Caco-2 (cell line): Measurements from ENCODE around the gene IGFBP6. TPM values are rescaled to one million over a fixed set of nuclear protein-coding genes. Genes with fewer than 3 reads are reported as not detected.
A peak's percentile ranks its signal among the peaks of the same experiment; 100 is the strongest.

Experiments used
- BruUV-seq: library from RNA; stranded (reverse); fragments of 400-500 nt; replicated peaks from 2 replicates; lab custom pipeline; 2021; lab: Mats Ljungman, UMichigan
- CTCF ChIA-PET: fragments of 300-600 bp; sonication (Branson Sonifier 250); formaldehyde crosslinking; loops from one replicate; lab custom pipeline; 2022; ENCODE audit warnings: antibody characterized with exemption; lab: Charles Lee
- POLR2A ChIA-PET: fragments of 300-600 bp; sonication (Branson Sonifier 250); formaldehyde crosslinking; loops from one replicate; lab custom pipeline; 2022; ENCODE audit warnings: antibody characterized with exemption; lab: Charles Lee
- DNase-seq, 2 experiments: peaks; one replicate each; pipeline versions ENCODE4 v3.0.0 to v3.0.0-alpha.2; 2020 to 2022
- H3K27me3 ChIP-seq: replicated peaks from 2 replicates; pipeline ENCODE4 v1.6.0; 2011; ENCODE audit warnings: low read length; ENCODE audit not compliant: control insufficient read depth, insufficient read depth
- H3K36me3 ChIP-seq: 2 replicates; pipeline ENCODE4 v1.5.1; 2011; ENCODE audit warnings: low read length; ENCODE audit not compliant: control insufficient read depth, insufficient read depth
- H3K4me1 ChIP-seq: fragments of 250-450 bp; sonication (Bioruptor Pico); 2 replicates; pipeline ENCODE4 v1.5.1; 2020; ENCODE audit warnings: mild to moderate bottlenecking
- H3K4me3 ChIP-seq: 2 replicates; pipeline ENCODE4 v1.5.1; 2011; ENCODE audit warnings: low read depth, mild to moderate bottlenecking, control low read depth, low read length
- H3K9me3 ChIP-seq: fragments of 250-450 bp; sonication (Bioruptor Pico); 2 replicates; pipeline ENCODE4 v1.5.1; 2020; ENCODE audit warnings: mild to moderate bottlenecking, moderate library complexity
- H3K27ac Mint-ChIP-seq: one replicate; pipeline ENCODE4 v1.8.0; 2022; ENCODE audit warnings: mixed read lengths; ENCODE audit not compliant: unreplicated experiment
- H3K27me3 Mint-ChIP-seq: one replicate; pipeline ENCODE4 v1.8.0; 2022; ENCODE audit warnings: mixed read lengths; ENCODE audit not compliant: insufficient read depth, unreplicated experiment
- H3K36me3 Mint-ChIP-seq: one replicate; pipeline ENCODE4 v1.8.0; 2022; ENCODE audit warnings: mild to moderate bottlenecking, mixed read lengths; ENCODE audit not compliant: insufficient read depth, unreplicated experiment
- H3K4me1 Mint-ChIP-seq: one replicate; pipeline ENCODE4 v1.8.0; 2022; ENCODE audit warnings: low read depth, mixed read lengths; ENCODE audit not compliant: unreplicated experiment
- H3K4me3 Mint-ChIP-seq: one replicate; pipeline ENCODE4 v1.8.0; 2022; ENCODE audit warnings: mild to moderate bottlenecking, moderate library complexity, mixed read lengths; ENCODE audit not compliant: unreplicated experiment
- H3K9me3 Mint-ChIP-seq: one replicate; pipeline ENCODE4 v1.8.0; 2022; ENCODE audit warnings: mixed read lengths; ENCODE audit not compliant: unreplicated experiment
- intact Hi-C: fragments of 100-400 bp; cut with micrococcal nuclease; formaldehyde crosslinking; loops from one replicate; pipeline ENCODE4 v1.10.0; 2022; ENCODE audit not compliant: unreplicated experiment
- total RNA-seq: library from RNA; stranded (reverse); gene quantifications from 2 replicates; pipeline ENCODE4 v1.2.3, GENCODE V29; 2022
- TF ChIP-seq, protein P1 (sequence below), 2 experiments: fragments of 200-600 bp in 1 of 2; IDR thresholded peaks; 1 replicate in 1 of 2; 2 replicates in 1 of 2; pipeline versions ENCODE4 v1.5.1 to v1.8.0; 2011 to 2022; ENCODE audit warnings: antibody characterized with exemption in 1 of 2, control low read depth in 1 of 2, inconsistent platforms in 1 of 2, low read depth in 1 of 2, low read length in 1 of 2, mild to moderate bottlenecking in 1 of 2, moderate library complexity in 1 of 2; ENCODE audit not compliant: insufficient read depth in 1 of 2, severe bottlenecking in 1 of 2, unreplicated experiment in 1 of 2

The IGFBP6 gene
- total RNA-seq, 1 experiment from 2014 or later = 34.7 TPM

DNA sequence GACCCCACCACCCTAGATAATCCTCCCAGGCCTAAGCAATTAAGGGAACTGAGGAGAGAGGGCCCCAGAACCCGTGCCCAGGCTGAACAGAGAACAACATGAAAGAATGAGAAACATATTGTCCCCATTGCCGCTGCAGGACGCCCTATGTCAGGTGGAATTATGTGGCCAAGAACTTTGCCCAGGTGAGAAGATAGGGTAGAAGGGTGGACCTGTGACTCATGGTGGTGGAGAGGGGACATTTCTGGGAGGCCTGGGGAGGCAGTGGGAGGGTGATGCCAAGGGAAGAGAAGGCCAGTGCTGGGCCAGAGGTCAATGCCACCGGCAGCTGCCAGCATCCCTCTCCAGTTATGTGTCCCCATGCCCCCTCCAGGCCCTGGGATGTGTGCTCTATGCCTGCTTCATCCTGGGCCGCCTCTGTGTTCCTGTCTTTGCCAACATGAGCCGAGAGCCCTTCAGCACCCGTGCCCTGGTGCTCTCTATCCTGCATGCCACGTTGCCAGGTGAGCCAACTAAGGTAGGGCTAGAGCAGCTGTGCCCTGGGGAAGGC, 21.4 kb downstream of the IGFBP6 start:
- Mint-ChIP-seq H3K9me3 (no peaks in the 10 kb centered on the region), H3K4me3 (no peak overlapping the region), H3K36me3 (peaks cover 7% of the 10 kb centered on the region), H3K27me3 (no peaks in the 10 kb centered on the region), H3K4me1 (peaks cover 21% of the 10 kb centered on the region), H3K27ac (no peak overlapping the region)
- TF ChIP-seq, protein P1, sequence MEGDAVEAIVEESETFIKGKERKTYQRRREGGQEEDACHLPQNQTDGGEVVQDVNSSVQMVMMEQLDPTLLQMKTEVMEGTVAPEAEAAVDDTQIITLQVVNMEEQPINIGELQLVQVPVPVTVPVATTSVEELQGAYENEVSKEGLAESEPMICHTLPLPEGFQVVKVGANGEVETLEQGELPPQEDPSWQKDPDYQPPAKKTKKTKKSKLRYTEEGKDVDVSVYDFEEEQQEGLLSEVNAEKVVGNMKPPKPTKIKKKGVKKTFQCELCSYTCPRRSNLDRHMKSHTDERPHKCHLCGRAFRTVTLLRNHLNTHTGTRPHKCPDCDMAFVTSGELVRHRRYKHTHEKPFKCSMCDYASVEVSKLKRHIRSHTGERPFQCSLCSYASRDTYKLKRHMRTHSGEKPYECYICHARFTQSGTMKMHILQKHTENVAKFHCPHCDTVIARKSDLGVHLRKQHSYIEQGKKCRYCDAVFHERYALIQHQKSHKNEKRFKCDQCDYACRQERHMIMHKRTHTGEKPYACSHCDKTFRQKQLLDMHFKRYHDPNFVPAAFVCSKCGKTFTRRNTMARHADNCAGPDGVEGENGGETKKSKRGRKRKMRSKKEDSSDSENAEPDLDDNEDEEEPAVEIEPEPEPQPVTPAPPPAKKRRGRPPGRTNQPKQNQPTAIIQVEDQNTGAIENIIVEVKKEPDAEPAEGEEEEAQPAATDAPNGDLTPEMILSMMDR (IDR thresholded peaks at IDR 0.05; ENCODE audit: insufficient read depth in 1 of 2, low read depth in 1 of 2, low read length in 1 of 2, severe bottlenecking in 1 of 2, unreplicated experiment in 1 of 2) = no peak
- intact Hi-C loops = no loop called here
- peaks cover 31% of the 10 kb centered on the region for H3K4me1 ChIP-seq
- H3K36me3 ChIP-seq = no peaks in the 10 kb centered on the region
- POLR2A ChIA-PET = no interaction called here
- no peaks in the 10 kb centered on the region for H3K27me3 ChIP-seq
- H3K9me3 ChIP-seq = no peaks in the 10 kb centered on the region
- no peak overlapping the region for H3K4me3 ChIP-seq
- DNase-seq = no peak
- CTCF ChIA-PET = no interaction called here
- BruUV-seq = no TSS peak

DNA sequence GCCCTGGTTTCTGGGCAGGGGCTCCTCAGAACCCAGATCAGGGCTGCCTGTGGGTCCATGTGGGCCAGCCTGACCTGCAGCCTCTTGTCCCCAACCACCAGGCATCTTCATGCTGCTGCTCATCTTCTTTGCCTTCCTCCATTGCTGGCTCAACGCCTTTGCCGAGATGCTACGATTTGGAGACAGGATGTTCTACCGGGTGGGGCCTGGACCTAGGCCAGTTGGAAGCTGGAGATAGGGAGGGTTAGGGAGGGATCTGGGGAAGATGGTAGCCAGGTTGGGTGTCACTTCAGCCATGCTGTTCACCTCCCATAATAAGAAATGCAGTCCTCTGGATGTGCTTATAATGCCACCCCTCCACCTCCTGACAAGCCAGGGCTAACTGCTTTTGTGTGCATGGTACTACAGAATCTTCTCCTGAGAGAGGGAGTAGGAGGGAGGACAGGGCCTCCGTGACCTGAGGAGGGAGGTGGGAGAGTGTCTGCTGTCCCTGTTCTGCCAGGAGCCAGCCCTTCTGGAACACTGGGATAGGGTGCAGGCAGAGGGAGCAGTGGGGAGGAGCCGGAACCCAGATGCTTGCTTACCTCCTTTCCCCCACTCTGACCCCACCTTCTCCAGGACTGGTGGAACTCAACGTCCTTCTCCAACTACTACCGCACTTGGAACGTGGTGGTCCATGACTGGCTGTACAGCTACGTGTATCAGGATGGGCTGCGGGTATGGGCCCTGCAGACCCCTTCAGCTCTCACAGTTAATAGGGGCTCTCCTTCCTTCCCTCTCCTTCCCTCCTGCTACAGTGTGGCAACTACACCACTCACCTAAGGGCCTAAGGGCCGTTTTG, 23.4 kb downstream of the IGFBP6 start:
- H3K4me3 Mint-ChIP-seq = no peak overlapping the region
- no peaks in the 10 kb centered on the region for H3K9me3 Mint-ChIP-seq
- Histone ChIP-seq H3K27me3 (no peaks in the 10 kb centered on the region), H3K4me1 (peaks cover 15% of the 10 kb centered on the region; the same call in 1 of the 2 replicates), H3K36me3 (0 out of 2 replicates have a peak, but pooled peaks cover 1% of the 10 kb centered on the region), H3K4me3 (no peak overlapping the region), H3K9me3 (no peaks in the 10 kb centered on the region)
- DNase-seq = no peak
- peaks cover 21% of the 10 kb centered on the region for H3K4me1 Mint-ChIP-seq
- peaks cover 7% of the 10 kb centered on the region for H3K36me3 Mint-ChIP-seq
- TF ChIP-seq, protein P1 (IDR thresholded peaks at IDR 0.05; ENCODE audit: insufficient read depth in 1 of 2, low read depth in 1 of 2, low read length in 1 of 2, severe bottlenecking in 1 of 2, unreplicated experiment in 1 of 2) = no peak
- POLR2A ChIA-PET = no interaction called here
- no peaks in the 10 kb centered on the region for H3K27me3 Mint-ChIP-seq
- BruUV-seq = no TSS peak
- intact Hi-C loops = no loop called here
- peak overlapping the region; percentile 11 for H3K27ac Mint-ChIP-seq
- CTCF ChIA-PET = interaction anchor here (0.8 to 0.9 kb wide), 2 partner anchors 22 to 55 kb away, joined by 3 read pairs; no protein-coding TSS in a partner anchor

DNA sequence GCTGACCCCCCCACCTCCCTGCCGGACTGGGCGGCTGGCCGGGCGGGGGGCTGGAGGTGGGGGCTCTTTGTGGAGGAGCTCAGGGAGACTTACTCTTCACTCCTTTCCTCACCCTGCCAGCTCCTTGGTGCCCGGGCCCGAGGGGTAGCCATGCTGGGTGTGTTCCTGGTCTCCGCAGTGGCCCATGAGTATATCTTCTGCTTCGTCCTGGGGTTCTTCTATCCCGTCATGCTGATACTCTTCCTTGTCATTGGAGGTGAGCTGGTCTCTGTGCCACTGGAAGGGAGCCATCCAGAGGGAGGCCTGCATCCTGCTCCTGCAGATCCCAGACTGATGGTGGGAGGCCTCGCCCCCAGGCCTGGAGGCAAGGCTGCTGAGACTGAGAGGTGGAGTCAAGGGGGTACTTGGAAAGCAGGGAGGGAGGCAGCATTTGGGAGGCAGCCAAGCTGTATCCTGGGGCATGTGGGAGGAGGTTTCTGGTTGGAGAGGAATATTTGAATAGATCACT, 25.5 kb downstream of the IGFBP6 start:
- DNase-seq = no peak
- no peaks in the 10 kb centered on the region for H3K9me3 Mint-ChIP-seq
- intact Hi-C loops = no loop called here
- H3K4me1 Mint-ChIP-seq = peaks cover 26% of the 10 kb centered on the region
- H3K27me3 ChIP-seq = no peaks in the 10 kb centered on the region
- H3K36me3 Mint-ChIP-seq = peaks cover 7% of the 10 kb centered on the region
- TF ChIP-seq, protein P1 (IDR thresholded peaks at IDR 0.05; ENCODE audit: insufficient read depth in 1 of 2, low read depth in 1 of 2, low read length in 1 of 2, severe bottlenecking in 1 of 2, unreplicated experiment in 1 of 2) = no peak
- BruUV-seq = no TSS peak
- no peaks in the 10 kb centered on the region for H3K9me3 ChIP-seq
- peaks cover 15% of the 10 kb centered on the region; the same call in 1 of the 2 replicates for H3K4me1 ChIP-seq
- H3K4me3 Mint-ChIP-seq = no peak overlapping the region
- ChIA-PET CTCF (no interaction called here), POLR2A (interaction anchor here (0.6 to 1.2 kb wide), 2 partner anchors 20 to 33 kb away, joined by 3 to 8 read pairs; partner anchors contain the start of gene SOAT2)
- H3K36me3 ChIP-seq = 0 out of 2 replicates have a peak, but pooled peaks cover 1% of the 10 kb centered on the region
- H3K27ac Mint-ChIP-seq = peak overlapping the region; percentile 3
- H3K4me3 ChIP-seq = no peak overlapping the region
- peaks cover 5% of the 10 kb centered on the region for H3K27me3 Mint-ChIP-seq
